ENCODE data around the gene SLC45A3. TPM values are rescaled to one million over a fixed set of nuclear protein-coding genes. Genes with fewer than 3 reads are reported as not detected.

The SLC45A3 gene
- total RNA-seq, 1 donor from 2014 or later = 9.3 TPM

- peak overlapping the region; percentile 2 for H3K4me3 ChIP-seq (ENCODE audit: low read depth, low read length)
- peaks cover 1% of the 10 kb centered on the region for H3K36me3 ChIP-seq (ENCODE audit: control insufficient read depth, insufficient read depth, low read length)
- TF ChIP-seq CTCF (IDR thresholded peaks at IDR 0.05; ENCODE audit: insufficient read depth, low read length, poor library complexity, severe bottlenecking) = no peak
- no peak for DNase-seq (ENCODE audit: low read depth)
- H3K27me3 ChIP-seq (ENCODE audit: control insufficient read depth, insufficient read depth, low read length) = no peaks in the 10 kb centered on the region
These were observed 50.6 kb downstream of the SLC45A3 start for GRCh38 chr1:205629751-205630150.

GRCh38 chr1:205627956-205628355 lies 52.4 kb downstream of the SLC45A3 start:
- TF ChIP-seq CTCF (IDR thresholded peaks at IDR 0.05; ENCODE audit: insufficient read depth, low read length, poor library complexity, severe bottlenecking) = no peak
- H3K27me3 ChIP-seq (ENCODE audit: control insufficient read depth, insufficient read depth, low read length) = no peaks in the 10 kb centered on the region
- H3K36me3 ChIP-seq (ENCODE audit: control insufficient read depth, insufficient read depth, low read length) = peaks cover 1% of the 10 kb centered on the region
- DNase-seq (ENCODE audit: low read depth) = no peak
- no peak overlapping the region for H3K4me3 ChIP-seq (ENCODE audit: low read depth, low read length)

GRCh38 chr1:205626216-205626615 lies 54.1 kb downstream of the SLC45A3 start:
- peaks cover 1% of the 10 kb centered on the region for H3K36me3 ChIP-seq (ENCODE audit: control insufficient read depth, insufficient read depth, low read length)
- no peak overlapping the region for H3K4me3 ChIP-seq (ENCODE audit: low read depth, low read length)
- no peak for DNase-seq (ENCODE audit: low read depth)
- no peak for TF ChIP-seq CTCF (IDR thresholded peaks at IDR 0.05; ENCODE audit: insufficient read depth, low read length, poor library complexity, severe bottlenecking)
- H3K27me3 ChIP-seq (ENCODE audit: control insufficient read depth, insufficient read depth, low read length) = no peaks in the 10 kb centered on the region

- peaks cover 1% of the 10 kb centered on the region for H3K36me3 ChIP-seq (ENCODE audit: control insufficient read depth, insufficient read depth, low read length)
- no peaks in the 10 kb centered on the region for H3K27me3 ChIP-seq (ENCODE audit: control insufficient read depth, insufficient read depth, low read length)
- H3K4me3 ChIP-seq (ENCODE audit: low read depth, low read length) = no peak overlapping the region
- no peak for TF ChIP-seq CTCF (IDR thresholded peaks at IDR 0.05; ENCODE audit: insufficient read depth, low read length, poor library complexity, severe bottlenecking)
- no peak for DNase-seq (ENCODE audit: low read depth)
These were observed 56.7 kb downstream of the SLC45A3 start for GRCh38 chr1:205623646-205624045.

GRCh38 chr1:205620269-205620668 lies 60.0 kb downstream of the SLC45A3 start:
- no peaks in the 10 kb centered on the region for H3K36me3 ChIP-seq (ENCODE audit: control insufficient read depth, insufficient read depth, low read length)

More at GRCh38 chr1:205620269-205620668, 60.0 kb downstream of the SLC45A3 start:
- DNase-seq (ENCODE audit: low read depth) = no peak
- H3K27me3 ChIP-seq (ENCODE audit: control insufficient read depth, insufficient read depth, low read length) = no peaks in the 10 kb centered on the region
- TF ChIP-seq CTCF (IDR thresholded peaks at IDR 0.05; ENCODE audit: insufficient read depth, low read length, poor library complexity, severe bottlenecking) = no peak
- no peak overlapping the region for H3K4me3 ChIP-seq (ENCODE audit: low read depth, low read length)
